Cardiac fibroblast (primary cell): ENCODE data around the gene ZNF182.
A peak's percentile ranks its signal among the peaks of the same experiment; 100 is the strongest.
"Not testable (repeated sequence)": the region's sequence is repeated elsewhere in the genome, so short reads cannot be mapped to it uniquely, and the experiment has no call there.

Experiments used
- DNase-seq, 2 donors: peaks; one replicate each; pipeline versions ENCODE4 v3.0.0 to v3.0.0-alpha.2; 2010; ENCODE audit warnings: low read depth in 2 of 2
- H3K4me3 ChIP-seq, 2 donors: replicated peaks in 1 of 2; 1 replicate in 1 of 2; 2 replicates in 1 of 2; pipeline ENCODE4 v1.5.1; 2011; ENCODE audit warnings: low read depth in 2 of 2, low read length in 2 of 2, mild to moderate bottlenecking in 2 of 2, moderate library complexity in 1 of 2
- CTCF ChIP-seq: IDR thresholded peaks from one replicate; pipeline ENCODE4 v1.5.1; 2011; ENCODE audit warnings: low read depth, mild to moderate bottlenecking, low read length, inconsistent platforms

Gene ZNF182

GRCh38 chrX:47956016-47956415, 47.8 kb downstream of the ZNF182 start:
- no peak overlapping the region for H3K4me3 ChIP-seq
- no peak for DNase-seq
- no peak for TF ChIP-seq CTCF

GRCh38 chrX:47955295-47955694, 48.5 kb downstream of the ZNF182 start:
- not testable (repeated sequence) for H3K4me3 ChIP-seq, DNase-seq

GRCh38 chrX:47941423-47941822, 62.4 kb downstream of the ZNF182 start:
- no peak for DNase-seq
- TF ChIP-seq CTCF, result no peak
- no peak overlapping the region for H3K4me3 ChIP-seq

- TF ChIP-seq CTCF, result no peak
- no peak for DNase-seq
- H3K4me3 ChIP-seq, result no peak overlapping the region
These were observed 63.3 kb downstream of the ZNF182 start for GRCh38 chrX:47940448-47940847.

- DNase-seq, result no peak
- TF ChIP-seq CTCF, result no peak
- H3K4me3 ChIP-seq, result no peak overlapping the region
These were observed 66.9 kb downstream of the ZNF182 start for GRCh38 chrX:47936940-47937317.

GRCh38 chrX:47936224-47936939, 67.4 kb downstream of the ZNF182 start:
- peak in 1 of 2 donors; percentile 15 for DNase-seq
- TF ChIP-seq CTCF, result no peak
- H3K4me3 ChIP-seq, result no peak overlapping the region

GRCh38 chrX:47933946-47934345, 69.8 kb downstream of the ZNF182 start:
- peak in 1 of 2 donors; percentile 17 for DNase-seq
- no peak for TF ChIP-seq CTCF
- H3K4me3 ChIP-seq, result no peak overlapping the region

- DNase-seq, H3K4me3 ChIP-seq: not testable (repeated sequence)
These were observed 71.8 kb downstream of the ZNF182 start for GRCh38 chrX:47931970-47932369.
